Stimulated activated CD4-positive, alpha-beta T cell treated with anti-CD3 and anti-CD28 coated beads, Interleukin-12 subunit alpha, Interleukin-12 subunit beta, amount 100 ng/mL, for 48 hours (primary cell): ENCODE data around the gene TPCN1.

Experiments
- DNase-seq, 3 donors: peaks; one replicate each; pipeline ENCODE4 v3.0.0-alpha.2; 2020; ENCODE audit warnings: low read depth in 2 of 3, low spot score in 1 of 3

The TPCN1 gene

GRCh38 chr12:113239811-113240331, 18.6 kb downstream of the TPCN1 start:
- no peak for DNase-seq

GRCh38 chr12:113240395-113240794, 19.1 kb downstream of the TPCN1 start:
- DNase-seq, result no peak

- no peak for DNase-seq
These were observed 20.1 kb downstream of the TPCN1 start for GRCh38 chr12:113241191-113242025.

- DNase-seq, result no peak
These were observed 20.8 kb downstream of the TPCN1 start for GRCh38 chr12:113242026-113242418.

- no peak for DNase-seq
These were observed 21.3 kb downstream of the TPCN1 start for GRCh38 chr12:113242560-113242959.

- DNase-seq, result no peak
These were observed 22.8 kb downstream of the TPCN1 start for GRCh38 chr12:113244047-113244460.

GRCh38 chr12:113244478-113244958, 23.3 kb downstream of the TPCN1 start:
- DNase-seq, result no peak

GRCh38 chr12:113245695-113246477, 24.6 kb downstream of the TPCN1 start:
- DNase-seq, result no peak

- DNase-seq, result no peak
These were observed 25.3 kb downstream of the TPCN1 start for GRCh38 chr12:113246478-113247122.

- DNase-seq, result no peak
These were observed 26.1 kb downstream of the TPCN1 start for GRCh38 chr12:113247123-113248050.

- DNase-seq, result no peak
These were observed 27.0 kb downstream of the TPCN1 start for GRCh38 chr12:113248051-113248825.

- DNase-seq, result no peak
These were observed 27.7 kb downstream of the TPCN1 start for GRCh38 chr12:113248842-113249435.

- no peak for DNase-seq
These were observed 28.3 kb downstream of the TPCN1 start for GRCh38 chr12:113249546-113249945.

GRCh38 chr12:113250045-113250444, 28.8 kb downstream of the TPCN1 start:
- DNase-seq, result no peak

GRCh38 chr12:113251404-113252070, 30.3 kb downstream of the TPCN1 start:
- DNase-seq, result no peak

- DNase-seq, result no peak
These were observed 31.2 kb downstream of the TPCN1 start for GRCh38 chr12:113252494-113252893.

- DNase-seq, result no peak
These were observed 32.4 kb downstream of the TPCN1 start for GRCh38 chr12:113253532-113254285.

GRCh38 chr12:113254298-113254697, 33.0 kb downstream of the TPCN1 start:
- DNase-seq, result no peak
